Panc1 (cell line): ENCODE measurements around the gene ELSPBP1. TPM values are rescaled to one million over a fixed set of nuclear protein-coding genes. Genes with fewer than 3 reads are reported as not detected.

ENCODE experiments used
- ATAC-seq: fragments of 200-7000 bp; cut with Tn5 transposase; 2 replicates; pipeline ENCODE4 v1.9.1; 2020; ENCODE audit warnings: mild to moderate bottlenecking, moderate library complexity
- BruUV-seq: library from RNA; stranded (reverse); fragments of 400-500 nt; replicated peaks from 2 replicates; lab custom pipeline; 2021; lab: Mats Ljungman, UMichigan
- CTCF ChIA-PET: fragments of 300-600 bp; sonication (Branson Sonifier 250); formaldehyde crosslinking; loops from one replicate; lab custom pipeline; 2022; ENCODE audit warnings: antibody characterized with exemption; lab: Charles Lee
- POLR2A ChIA-PET: fragments of 300-600 bp; sonication (Branson Sonifier 250); formaldehyde crosslinking; loops from one replicate; lab custom pipeline; 2022; ENCODE audit warnings: antibody characterized with exemption; lab: Charles Lee
- DNase-seq: peaks from one replicate; pipeline ENCODE4 v3.0.0-alpha.2; 2010; ENCODE audit warnings: low read depth, low spot score
- H3K27ac ChIP-seq: 2 replicates; pipeline ENCODE4 v1.5.1; 2011; ENCODE audit warnings: mild to moderate bottlenecking, low read length, inconsistent platforms
- H3K27me3 ChIP-seq: fragments of 200-500 bp; sonication (Bioruptor generic); 2 replicates; pipeline ENCODE4 v1.6.0; 2014; ENCODE audit warnings: low read length, inconsistent platforms; ENCODE audit not compliant: control insufficient read depth, insufficient read depth
- H3K36me3 ChIP-seq: fragments of 200-500 bp; sonication (Bioruptor generic); 2 replicates; pipeline ENCODE4 v1.5.1; 2014; ENCODE audit warnings: inconsistent platforms, mild to moderate bottlenecking, low read length, moderate library complexity; ENCODE audit not compliant: control insufficient read depth, insufficient read depth
- H3K4me1 ChIP-seq: 2 replicates; pipeline ENCODE4 v1.5.1; 2011; ENCODE audit warnings: inconsistent platforms, mild to moderate bottlenecking, low read length, moderate library complexity; ENCODE audit not compliant: control insufficient read depth, insufficient read depth
- H3K4me3 ChIP-seq, 2 experiments: 2 replicates each; pipeline ENCODE4 v1.5.1; 2011 to 2012; ENCODE audit warnings: low read depth in 2 of 2, low read length in 2 of 2, mild to moderate bottlenecking in 2 of 2, inconsistent platforms in 1 of 2, moderate library complexity in 1 of 2
- H3K9me3 ChIP-seq: fragments of 200-500 bp; sonication (Bioruptor generic); 2 replicates; pipeline ENCODE4 v1.5.1; 2014; ENCODE audit warnings: low read depth, mild to moderate bottlenecking, inconsistent platforms, low read length, moderate library complexity; ENCODE audit not compliant: control insufficient read depth, insufficient read depth
- POLR2AphosphoS5 ChIP-seq: IDR thresholded peaks from 2 replicates; pipeline ENCODE4 v1.6.1; 2012; ENCODE audit warnings: mild to moderate bottlenecking, low read depth, low read length, moderate library complexity
- SIN3A ChIP-seq: IDR thresholded peaks from 2 replicates; pipeline ENCODE4 v1.6.1; 2012; ENCODE audit warnings: low read depth, mild to moderate bottlenecking, low read length, moderate library complexity, borderline replicate concordance; ENCODE audit not compliant: insufficient read depth
- TCF7L2 ChIP-seq: IDR thresholded peaks from 2 replicates; pipeline ENCODE4 v1.6.1; 2011; ENCODE audit warnings: mild to moderate bottlenecking, low read depth, low read length, inconsistent platforms
- in situ Hi-C: cut with HindIII; loops from 2 replicates; pipeline ENCODE4 v1.10.0; 2016; ENCODE audit warnings: low sequenced_read_pairs, low pct_unique_long_range_greater_than_20kb
- intact Hi-C: fragments of 100-400 bp; cut with micrococcal nuclease; formaldehyde crosslinking; loops from one replicate; pipeline ENCODE4 v1.10.0; 2022; ENCODE audit not compliant: unreplicated experiment
- total RNA-seq: library from RNA; stranded (reverse); gene quantifications from one replicate; pipeline ENCODE4 v1.2.1, GENCODE V29; 2021; ENCODE audit not compliant: unreplicated experiment
- TF ChIP-seq, protein P1 (sequence below), 2 experiments: IDR thresholded peaks; 2 replicates each; pipeline ENCODE4 v1.6.1; 2011 to 2012; ENCODE audit warnings: low read depth in 2 of 2, control low read depth in 1 of 2, low read length in 1 of 2, mild to moderate bottlenecking in 1 of 2, moderate library complexity in 1 of 2; ENCODE audit not compliant: insufficient read depth in 1 of 2
- TF ChIP-seq, protein P2 (sequence below): fragments of 450-650 bp; IDR thresholded peaks from 2 replicates; pipeline ENCODE4 v1.5.1; 2017; ENCODE audit warnings: mild to moderate bottlenecking

Gene ELSPBP1
- total RNA-seq, 1 experiment from 2014 or later, result not detected

DNA sequence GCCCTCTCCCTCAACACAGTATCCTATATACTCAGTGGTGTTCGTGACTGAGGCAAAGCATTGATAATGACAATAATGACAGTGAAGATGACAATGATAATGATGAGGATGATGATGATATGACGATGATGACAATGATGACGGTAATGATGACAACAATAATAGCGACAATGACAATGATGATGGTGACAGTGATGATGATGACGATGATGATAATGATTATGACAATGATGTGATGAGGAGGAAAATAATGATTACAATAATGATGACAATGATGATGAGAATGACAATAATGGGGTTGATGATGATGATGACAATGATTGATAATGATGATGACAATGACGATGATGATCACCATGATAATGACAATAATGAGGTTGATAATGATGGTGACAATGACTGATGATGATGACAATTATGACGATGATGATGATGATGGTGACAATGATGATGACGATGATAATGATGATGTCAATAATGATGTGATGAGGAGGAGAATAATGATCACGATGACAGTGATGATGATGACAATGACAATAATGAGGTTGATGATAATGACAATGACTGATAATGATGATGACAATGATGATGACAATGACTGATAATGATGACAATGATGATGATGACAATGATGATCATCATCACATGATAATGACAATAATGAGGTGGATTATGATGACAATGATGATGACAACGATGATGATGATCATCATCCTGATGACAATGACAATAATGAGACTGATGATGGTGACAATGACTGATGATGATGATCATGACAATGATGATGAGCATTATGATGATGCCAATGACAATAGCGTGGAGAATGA lies 16.7 kb downstream of the ELSPBP1 start:
- Histone ChIP-seq H3K4me3 (no peak overlapping the region), H3K36me3 (no peaks in the 10 kb centered on the region), H3K9me3 (no peaks in the 10 kb centered on the region), H3K4me1 (no peaks in the 10 kb centered on the region), H3K27me3 (no peaks in the 10 kb centered on the region), H3K27ac (no peak overlapping the region)
- DNase-seq (no peak), ATAC-seq (no peak)
- intact Hi-C loops (no loop called here), in situ Hi-C loops (no loop called here)
- CTCF ChIA-PET, result no interaction called here
- POLR2A ChIA-PET, result no interaction called here
- no TSS peak for BruUV-seq
- no peak for TF ChIP-seq TCF7L2
- TF ChIP-seq, protein P1, sequence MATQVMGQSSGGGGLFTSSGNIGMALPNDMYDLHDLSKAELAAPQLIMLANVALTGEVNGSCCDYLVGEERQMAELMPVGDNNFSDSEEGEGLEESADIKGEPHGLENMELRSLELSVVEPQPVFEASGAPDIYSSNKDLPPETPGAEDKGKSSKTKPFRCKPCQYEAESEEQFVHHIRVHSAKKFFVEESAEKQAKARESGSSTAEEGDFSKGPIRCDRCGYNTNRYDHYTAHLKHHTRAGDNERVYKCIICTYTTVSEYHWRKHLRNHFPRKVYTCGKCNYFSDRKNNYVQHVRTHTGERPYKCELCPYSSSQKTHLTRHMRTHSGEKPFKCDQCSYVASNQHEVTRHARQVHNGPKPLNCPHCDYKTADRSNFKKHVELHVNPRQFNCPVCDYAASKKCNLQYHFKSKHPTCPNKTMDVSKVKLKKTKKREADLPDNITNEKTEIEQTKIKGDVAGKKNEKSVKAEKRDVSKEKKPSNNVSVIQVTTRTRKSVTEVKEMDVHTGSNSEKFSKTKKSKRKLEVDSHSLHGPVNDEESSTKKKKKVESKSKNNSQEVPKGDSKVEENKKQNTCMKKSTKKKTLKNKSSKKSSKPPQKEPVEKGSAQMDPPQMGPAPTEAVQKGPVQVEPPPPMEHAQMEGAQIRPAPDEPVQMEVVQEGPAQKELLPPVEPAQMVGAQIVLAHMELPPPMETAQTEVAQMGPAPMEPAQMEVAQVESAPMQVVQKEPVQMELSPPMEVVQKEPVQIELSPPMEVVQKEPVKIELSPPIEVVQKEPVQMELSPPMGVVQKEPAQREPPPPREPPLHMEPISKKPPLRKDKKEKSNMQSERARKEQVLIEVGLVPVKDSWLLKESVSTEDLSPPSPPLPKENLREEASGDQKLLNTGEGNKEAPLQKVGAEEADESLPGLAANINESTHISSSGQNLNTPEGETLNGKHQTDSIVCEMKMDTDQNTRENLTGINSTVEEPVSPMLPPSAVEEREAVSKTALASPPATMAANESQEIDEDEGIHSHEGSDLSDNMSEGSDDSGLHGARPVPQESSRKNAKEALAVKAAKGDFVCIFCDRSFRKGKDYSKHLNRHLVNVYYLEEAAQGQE (IDR thresholded peaks at IDR 0.05; ENCODE audit: insufficient read depth in 1 of 2, low read depth in 2 of 2, low read length in 1 of 2), result no peak
- no peak for TF ChIP-seq SIN3A

DNA sequence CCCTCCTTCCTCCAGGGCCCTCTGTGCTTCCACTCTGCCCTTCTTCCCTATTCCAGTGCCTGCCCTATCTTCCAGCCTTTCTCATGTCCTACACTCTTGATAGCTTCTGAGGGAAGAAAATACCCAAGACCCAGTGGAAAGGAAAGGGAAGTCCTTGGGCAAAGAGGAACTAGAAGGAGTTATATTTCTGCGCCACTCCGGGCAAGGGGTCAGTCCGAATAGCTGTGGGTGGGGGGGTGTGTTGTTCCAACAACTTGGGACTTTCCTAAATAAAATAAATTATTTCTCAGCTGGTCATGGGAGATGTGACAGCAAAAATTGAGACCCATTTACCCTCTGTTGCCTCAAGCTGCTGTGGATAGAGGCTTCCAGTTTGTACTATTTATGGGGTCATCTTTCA lies 26.3 kb downstream of the ELSPBP1 start:
- no peaks in the 10 kb centered on the region for H3K36me3 ChIP-seq
- POLR2A ChIA-PET, result no interaction called here
- H3K27me3 ChIP-seq, result peaks cover 12% of the 10 kb centered on the region
- H3K27ac ChIP-seq, result no peak overlapping the region
- ATAC-seq, result no peak
- CTCF ChIA-PET, result no interaction called here
- no peak for DNase-seq
- no TSS peak for BruUV-seq
- intact Hi-C loops (no loop called here), in situ Hi-C loops (no loop called here)
- TF ChIP-seq, protein P1 (IDR thresholded peaks at IDR 0.05; ENCODE audit: insufficient read depth in 1 of 2, low read depth in 2 of 2, low read length in 1 of 2), result no peak
- TF ChIP-seq, protein P2, sequence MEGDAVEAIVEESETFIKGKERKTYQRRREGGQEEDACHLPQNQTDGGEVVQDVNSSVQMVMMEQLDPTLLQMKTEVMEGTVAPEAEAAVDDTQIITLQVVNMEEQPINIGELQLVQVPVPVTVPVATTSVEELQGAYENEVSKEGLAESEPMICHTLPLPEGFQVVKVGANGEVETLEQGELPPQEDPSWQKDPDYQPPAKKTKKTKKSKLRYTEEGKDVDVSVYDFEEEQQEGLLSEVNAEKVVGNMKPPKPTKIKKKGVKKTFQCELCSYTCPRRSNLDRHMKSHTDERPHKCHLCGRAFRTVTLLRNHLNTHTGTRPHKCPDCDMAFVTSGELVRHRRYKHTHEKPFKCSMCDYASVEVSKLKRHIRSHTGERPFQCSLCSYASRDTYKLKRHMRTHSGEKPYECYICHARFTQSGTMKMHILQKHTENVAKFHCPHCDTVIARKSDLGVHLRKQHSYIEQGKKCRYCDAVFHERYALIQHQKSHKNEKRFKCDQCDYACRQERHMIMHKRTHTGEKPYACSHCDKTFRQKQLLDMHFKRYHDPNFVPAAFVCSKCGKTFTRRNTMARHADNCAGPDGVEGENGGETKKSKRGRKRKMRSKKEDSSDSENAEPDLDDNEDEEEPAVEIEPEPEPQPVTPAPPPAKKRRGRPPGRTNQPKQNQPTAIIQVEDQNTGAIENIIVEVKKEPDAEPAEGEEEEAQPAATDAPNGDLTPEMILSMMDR, result no peak
- TF ChIP-seq SIN3A (no peak), TCF7L2 (no peak), POLR2AphosphoS5 (no peak)
- no peak overlapping the region for H3K4me3 ChIP-seq
- no peaks in the 10 kb centered on the region for H3K9me3 ChIP-seq
- no peaks in the 10 kb centered on the region for H3K4me1 ChIP-seq
